ENCODE measurements around the gene FIGN. TPM values are rescaled to one million over a fixed set of nuclear protein-coding genes. Genes with fewer than 3 reads are reported as not detected.

Gene FIGN
- total and polyA plus RNA-seq, 4 donors = 1.1 to 7.8 (median 5.1) TPM

- WGBS = 87% methylated on average over 2 of the region's 2 CpGs
- Histone ChIP-seq H3K4me1 (ENCODE audit: control insufficient read depth in 4 of 4, insufficient read depth in 4 of 4, low read length in 3 of 4) (no peaks in the 10 kb centered on the region), H3K9ac (ENCODE audit: low read depth in 1 of 2, low read length in 2 of 2) (no peak overlapping the region), H3K27ac (ENCODE audit: low read depth in 1 of 2, low read length in 2 of 2) (no peak overlapping the region), H3K4me3 (ENCODE audit: low read depth in 1 of 3, low read length in 3 of 3) (no peak overlapping the region), H3K27me3 (ENCODE audit: control insufficient read depth in 4 of 4, insufficient read depth in 4 of 4, low read length in 3 of 4) (no peaks in the 10 kb centered on the region), H3K36me3 (ENCODE audit: control insufficient read depth in 4 of 4, insufficient read depth in 3 of 4, low read depth in 1 of 4, low read length in 3 of 4) (no peaks in the 10 kb centered on the region), H3K9me3 (ENCODE audit: control insufficient read depth in 4 of 4, low read length in 3 of 4) (no peaks in the 10 kb centered on the region)
- TF ChIP-seq JUND (IDR thresholded peaks at IDR 0.05) (no peak), HNF4A (conservative IDR thresholded peaks at IDR 0.05) (no peak)
- DNase-seq (ENCODE audit: low spot score) = no peak
These were observed 80.1 kb downstream of the FIGN start for GRCh38 chr2:163655667-163656066.

DNA sequence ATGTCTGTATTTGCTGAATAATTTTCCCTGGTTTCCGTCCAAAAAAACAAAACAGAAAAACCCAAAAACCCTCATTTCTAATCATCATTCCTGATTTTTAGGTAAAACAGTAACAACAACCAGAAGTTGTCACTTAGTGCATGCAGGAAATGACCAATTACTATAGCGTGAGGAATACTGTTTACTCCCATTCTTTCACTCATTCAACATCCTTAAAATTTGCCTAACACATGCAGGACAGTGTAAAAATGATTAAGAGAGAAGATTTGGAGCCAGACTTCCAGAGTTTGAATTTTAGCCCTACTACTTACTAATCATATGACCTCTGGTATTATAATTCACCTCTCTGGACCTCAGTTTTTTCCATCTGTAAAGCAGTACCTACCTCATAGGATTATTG is 83.1 kb downstream of the FIGN start:
- Histone ChIP-seq H3K27ac (ENCODE audit: low read depth in 1 of 2, low read length in 2 of 2) (no peak overlapping the region), H3K36me3 (ENCODE audit: control insufficient read depth in 4 of 4, insufficient read depth in 3 of 4, low read depth in 1 of 4, low read length in 3 of 4) (no peaks in the 10 kb centered on the region), H3K27me3 (ENCODE audit: control insufficient read depth in 4 of 4, insufficient read depth in 4 of 4, low read length in 3 of 4) (no peaks in the 10 kb centered on the region), H3K9me3 (ENCODE audit: control insufficient read depth in 4 of 4, low read length in 3 of 4) (no peaks in the 10 kb centered on the region), H3K4me1 (ENCODE audit: control insufficient read depth in 4 of 4, insufficient read depth in 4 of 4, low read length in 3 of 4) (no peaks in the 10 kb centered on the region), H3K4me3 (ENCODE audit: low read depth in 1 of 3, low read length in 3 of 3) (no peak overlapping the region), H3K9ac (ENCODE audit: low read depth in 1 of 2, low read length in 2 of 2) (no peak overlapping the region)
- DNase-seq (ENCODE audit: low spot score) = no peak
- 85% methylated on average over 2 of the region's 2 CpGs for WGBS
- TF ChIP-seq HNF4G (IDR thresholded peaks at IDR 0.05) (no peak), HNF4A (conservative IDR thresholded peaks at IDR 0.05) (no peak), TAF1 (conservative IDR thresholded peaks at IDR 0.05) (no peak), FOXA2 (IDR thresholded peaks at IDR 0.05) (no peak), SP1 (IDR thresholded peaks at IDR 0.05) (no peak), RXRA (IDR thresholded peaks at IDR 0.05) (no peak), EGR1 (IDR thresholded peaks at IDR 0.05; ENCODE audit: low read depth in 2 of 2) (no peak), ATF3 (IDR thresholded peaks at IDR 0.05) (no peak), YY1 (IDR thresholded peaks at IDR 0.05) (no peak), ZBTB33 (IDR thresholded peaks at IDR 0.05) (no peak)
- TF ChIP-seq, protein P1, sequence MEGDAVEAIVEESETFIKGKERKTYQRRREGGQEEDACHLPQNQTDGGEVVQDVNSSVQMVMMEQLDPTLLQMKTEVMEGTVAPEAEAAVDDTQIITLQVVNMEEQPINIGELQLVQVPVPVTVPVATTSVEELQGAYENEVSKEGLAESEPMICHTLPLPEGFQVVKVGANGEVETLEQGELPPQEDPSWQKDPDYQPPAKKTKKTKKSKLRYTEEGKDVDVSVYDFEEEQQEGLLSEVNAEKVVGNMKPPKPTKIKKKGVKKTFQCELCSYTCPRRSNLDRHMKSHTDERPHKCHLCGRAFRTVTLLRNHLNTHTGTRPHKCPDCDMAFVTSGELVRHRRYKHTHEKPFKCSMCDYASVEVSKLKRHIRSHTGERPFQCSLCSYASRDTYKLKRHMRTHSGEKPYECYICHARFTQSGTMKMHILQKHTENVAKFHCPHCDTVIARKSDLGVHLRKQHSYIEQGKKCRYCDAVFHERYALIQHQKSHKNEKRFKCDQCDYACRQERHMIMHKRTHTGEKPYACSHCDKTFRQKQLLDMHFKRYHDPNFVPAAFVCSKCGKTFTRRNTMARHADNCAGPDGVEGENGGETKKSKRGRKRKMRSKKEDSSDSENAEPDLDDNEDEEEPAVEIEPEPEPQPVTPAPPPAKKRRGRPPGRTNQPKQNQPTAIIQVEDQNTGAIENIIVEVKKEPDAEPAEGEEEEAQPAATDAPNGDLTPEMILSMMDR (IDR thresholded peaks at IDR 0.05; ENCODE audit: low read depth, low read length, missing input control) = no peak
- TF ChIP-seq, protein P2, sequence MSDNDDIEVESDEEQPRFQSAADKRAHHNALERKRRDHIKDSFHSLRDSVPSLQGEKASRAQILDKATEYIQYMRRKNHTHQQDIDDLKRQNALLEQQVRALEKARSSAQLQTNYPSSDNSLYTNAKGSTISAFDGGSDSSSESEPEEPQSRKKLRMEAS (IDR thresholded peaks at IDR 0.05) = no peak
- TF ChIP-seq, protein P3, sequence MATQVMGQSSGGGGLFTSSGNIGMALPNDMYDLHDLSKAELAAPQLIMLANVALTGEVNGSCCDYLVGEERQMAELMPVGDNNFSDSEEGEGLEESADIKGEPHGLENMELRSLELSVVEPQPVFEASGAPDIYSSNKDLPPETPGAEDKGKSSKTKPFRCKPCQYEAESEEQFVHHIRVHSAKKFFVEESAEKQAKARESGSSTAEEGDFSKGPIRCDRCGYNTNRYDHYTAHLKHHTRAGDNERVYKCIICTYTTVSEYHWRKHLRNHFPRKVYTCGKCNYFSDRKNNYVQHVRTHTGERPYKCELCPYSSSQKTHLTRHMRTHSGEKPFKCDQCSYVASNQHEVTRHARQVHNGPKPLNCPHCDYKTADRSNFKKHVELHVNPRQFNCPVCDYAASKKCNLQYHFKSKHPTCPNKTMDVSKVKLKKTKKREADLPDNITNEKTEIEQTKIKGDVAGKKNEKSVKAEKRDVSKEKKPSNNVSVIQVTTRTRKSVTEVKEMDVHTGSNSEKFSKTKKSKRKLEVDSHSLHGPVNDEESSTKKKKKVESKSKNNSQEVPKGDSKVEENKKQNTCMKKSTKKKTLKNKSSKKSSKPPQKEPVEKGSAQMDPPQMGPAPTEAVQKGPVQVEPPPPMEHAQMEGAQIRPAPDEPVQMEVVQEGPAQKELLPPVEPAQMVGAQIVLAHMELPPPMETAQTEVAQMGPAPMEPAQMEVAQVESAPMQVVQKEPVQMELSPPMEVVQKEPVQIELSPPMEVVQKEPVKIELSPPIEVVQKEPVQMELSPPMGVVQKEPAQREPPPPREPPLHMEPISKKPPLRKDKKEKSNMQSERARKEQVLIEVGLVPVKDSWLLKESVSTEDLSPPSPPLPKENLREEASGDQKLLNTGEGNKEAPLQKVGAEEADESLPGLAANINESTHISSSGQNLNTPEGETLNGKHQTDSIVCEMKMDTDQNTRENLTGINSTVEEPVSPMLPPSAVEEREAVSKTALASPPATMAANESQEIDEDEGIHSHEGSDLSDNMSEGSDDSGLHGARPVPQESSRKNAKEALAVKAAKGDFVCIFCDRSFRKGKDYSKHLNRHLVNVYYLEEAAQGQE (IDR thresholded peaks at IDR 0.05) = no peak

All from liver (tissue), 9 donors.